Activated CD4-positive, alpha-beta memory T cell treated with anti-CD3 and anti-CD28 coated beads for 36 hours (primary cell): ENCODE data around the gene TBC1D26. TPM values are rescaled to one million over a fixed set of nuclear protein-coding genes. Genes with fewer than 3 reads are reported as not detected.

Source experiments
- total RNA-seq, 2 experiments: library from RNA; stranded (reverse); gene quantifications; one replicate each; pipeline ENCODE4 v1.2.3, GENCODE V29; 2021

TBC1D26 gene
- total RNA-seq, 2 experiments from 2014 or later, result 0.22 to 0.24 TPM

Other genes starting within 250 kb of the TBC1D26 start
- gene TVP23C, start 168.8 kb upstream of the TBC1D26 start, total RNA-seq, result 10 to 100 TPM; 10.8 to 11.3 TPM
- gene FBXW10B, start 112.6 kb upstream of the TBC1D26 start, total RNA-seq, result 1 to 10 TPM; 1.0 to 1.1 TPM
- gene TRIM16, start 48.0 kb upstream of the TBC1D26 start, total RNA-seq, result 10 to 100 TPM; 13.7 to 15.0 TPM
- gene ZNF286A, start 32.5 kb upstream of the TBC1D26 start, total RNA-seq, result 10 to 100 TPM; 22.9 to 24.5 TPM
- gene ADORA2B, start 212.8 kb downstream of the TBC1D26 start, total RNA-seq, result under 1 TPM; 0.24 to 0.27 TPM